GM18508 (cell line): ENCODE data around the gene SPATA22.
"Not testable (repeated sequence)": the region's sequence is repeated elsewhere in the genome, so short reads cannot be mapped to it uniquely, and the experiment has no call there.

ENCODE experiments used
- ATAC-seq: cut with Tn5 transposase; IDR thresholded peaks from one replicate; pipeline ENCODE4 v1.9.1; 2021; ENCODE audit warnings: moderate number of reproducible peaks; ENCODE audit not compliant: insufficient read depth, unreplicated experiment

SPATA22 gene

GRCh38 chr17:3475251-3475685, 3.6 kb upstream of the SPATA22 start:
- no peak for ATAC-seq

- ATAC-seq: no peak
These were observed 2.6 kb upstream of the SPATA22 start for GRCh38 chr17:3474212-3474611.

GRCh38 chr17:3472137-3472536, 518 bp upstream of the SPATA22 start:
- no peak for ATAC-seq

- no peak for ATAC-seq
These were observed 2.1 kb downstream of the SPATA22 start for GRCh38 chr17:3469529-3469928.

- not testable (repeated sequence) for ATAC-seq
These were observed 5.3 kb downstream of the SPATA22 start for GRCh38 chr17:3466355-3466754.

- ATAC-seq: no peak
These were observed 23.5 kb downstream of the SPATA22 start for GRCh38 chr17:3448059-3448665.

GRCh38 chr17:3447625-3448024, 24.0 kb downstream of the SPATA22 start:
- no peak for ATAC-seq

GRCh38 chr17:3440451-3440850, 31.2 kb downstream of the SPATA22 start:
- no peak for ATAC-seq

GRCh38 chr17:3438368-3438767, 33.3 kb downstream of the SPATA22 start:
- ATAC-seq: no peak

- ATAC-seq: no peak
These were observed 37.9 kb downstream of the SPATA22 start, which contains the start of gene OR1E2 for GRCh38 chr17:3433741-3434140. TSS of gene OR1E2 (minus strand) at chr17:3433841. CDS start at chr17:3433841, 0 bp downstream.

GRCh38 chr17:3433215-3433614, 38.4 kb downstream of the SPATA22 start:
- not testable (repeated sequence) for ATAC-seq

GRCh38 chr17:3418222-3418621, 53.4 kb downstream of the SPATA22 start:
- no peak for ATAC-seq

GRCh38 chr17:3415610-3416009, 56.0 kb downstream of the SPATA22 start:
- ATAC-seq: no peak

- not testable (repeated sequence) for ATAC-seq
These were observed 59.4 kb downstream of the SPATA22 start for GRCh38 chr17:3412216-3412615.

GRCh38 chr17:3411070-3411469, 60.5 kb downstream of the SPATA22 start, which contains the start of gene OR3A3:
TSS of gene OR3A3 (plus strand) at chr17:3411370.
- no peak for ATAC-seq

- ATAC-seq: not testable (repeated sequence)
These were observed 67.8 kb downstream of the SPATA22 start for GRCh38 chr17:3403856-3404255.

- ATAC-seq: no peak
These were observed 69.8 kb downstream of the SPATA22 start for GRCh38 chr17:3401786-3402185.

GRCh38 chr17:3400055-3400454, 71.6 kb downstream of the SPATA22 start:
- no peak for ATAC-seq

GRCh38 chr17:3398310-3398709, 73.3 kb downstream of the SPATA22 start, which contains the start of gene OR1E1:
TSS of gene OR1E1 (minus strand) at chr17:3398410. CDS start at chr17:3398410, 0 bp downstream.
- ATAC-seq: no peak

GRCh38 chr17:3397801-3398200, 73.8 kb downstream of the SPATA22 start:
- not testable (repeated sequence) for ATAC-seq
